CD4-positive, alpha-beta memory T cell (primary cell): ENCODE data around the gene TNIK. TPM values are rescaled to one million over a fixed set of nuclear protein-coding genes. Genes with fewer than 3 reads are reported as not detected.
A peak's percentile ranks its signal among the peaks of the same experiment; 100 is the strongest.

Experiments
- CTCF ChIA-PET: fragments of 350-600 bp; sonication (Branson Sonifier 250); formaldehyde crosslinking; loops from one replicate; lab custom pipeline; 2021; ENCODE audit warnings: inconsistent platforms; ENCODE audit not compliant: partially characterized antibody; lab: Charles Lee
- POLR2A ChIA-PET: fragments of 350-600 bp; sonication (Branson Sonifier 250); formaldehyde crosslinking; loops from one replicate; lab custom pipeline; 2021; ENCODE audit not compliant: partially characterized antibody; lab: Charles Lee
- DNase-seq, 5 donors: peaks; one replicate each; pipeline versions ENCODE4 v3.0.0 to v3.0.0-alpha.2; 2020 to 2022; ENCODE audit warnings: mixed read lengths in 1 of 5
- H3K27ac ChIP-seq: one replicate; pipeline ENCODE4 v1.7.0; 2013; ENCODE audit warnings: low read depth, low read length
- H3K27me3 ChIP-seq: 2 replicates; pipeline ENCODE4 v1.7.0; 2013; ENCODE audit warnings: mild to moderate bottlenecking, low read length, moderate library complexity; ENCODE audit not compliant: insufficient read depth
- H3K36me3 ChIP-seq: 2 replicates; pipeline ENCODE4 v1.7.0; 2013; ENCODE audit warnings: mild to moderate bottlenecking, low read length, moderate library complexity; ENCODE audit not compliant: insufficient read depth
- H3K4me1 ChIP-seq: 2 replicates; pipeline ENCODE4 v1.7.0; 2013; ENCODE audit warnings: mild to moderate bottlenecking, low read length, moderate library complexity; ENCODE audit not compliant: insufficient read depth
- H3K4me3 ChIP-seq, 2 donors: one replicate each; pipeline ENCODE4 v1.7.0; 2013; ENCODE audit warnings: low read length in 2 of 2, mild to moderate bottlenecking in 1 of 2
- H3K9me3 ChIP-seq, 2 donors: one replicate each; pipeline ENCODE4 v1.7.0; 2013; ENCODE audit warnings: low read length in 2 of 2, control low read depth in 1 of 2; ENCODE audit not compliant: control insufficient read depth in 1 of 2
- H3K27ac Mint-ChIP-seq, 7 donors: one replicate each; pipeline ENCODE4 v1.8.0; 2020 to 2021; ENCODE audit warnings: mixed read lengths in 7 of 7, mild to moderate bottlenecking in 6 of 7, inconsistent platforms in 3 of 7, moderate library complexity in 3 of 7
- H3K27me3 Mint-ChIP-seq, 2 donors: one replicate each; pipeline ENCODE4 v1.8.0; 2020 to 2021; ENCODE audit warnings: mixed read lengths in 2 of 2
- H3K36me3 Mint-ChIP-seq, 2 donors: one replicate each; pipeline ENCODE4 v1.8.0; 2020 to 2021; ENCODE audit warnings: mixed read lengths in 2 of 2, inconsistent platforms in 1 of 2, mild to moderate bottlenecking in 1 of 2
- H3K4me1 Mint-ChIP-seq, 4 donors: one replicate each; pipeline ENCODE4 v1.8.0; 2020 to 2021; ENCODE audit warnings: mixed read lengths in 4 of 4, mild to moderate bottlenecking in 1 of 4
- H3K4me3 Mint-ChIP-seq, 8 donors: one replicate each; pipeline ENCODE4 v1.8.0; 2020 to 2021; ENCODE audit warnings: mixed read lengths in 8 of 8, mild to moderate bottlenecking in 7 of 8, moderate library complexity in 6 of 8, inconsistent platforms in 3 of 8
- H3K9me3 Mint-ChIP-seq, 8 donors: one replicate each; pipeline ENCODE4 v1.8.0; 2020 to 2021; ENCODE audit warnings: mixed read lengths in 8 of 8, mild to moderate bottlenecking in 5 of 8, inconsistent platforms in 3 of 8, moderate library complexity in 1 of 8
- intact Hi-C: fragments of 100-400 bp; cut with micrococcal nuclease; formaldehyde crosslinking; loops from one replicate; pipeline ENCODE4 v1.15.1; 2023
- polyA plus RNA-seq, 2 donors: library from polyadenylated mRNA; unstranded; fragments of 300-500 nt; fragmentation: Illumina TruSeq; gene quantifications; one replicate each; pipeline ENCODE4 v1.2.3, GENCODE V29; 2021
- total RNA-seq, 2 experiments: library from RNA; stranded (reverse); gene quantifications; one replicate each; pipeline ENCODE4 v1.2.3, GENCODE V29; 2021

TNIK gene
- total and polyA plus RNA-seq, 4 experiments from 2014 or later: 14.6 to 93.5 (median 58.1) TPM

DNA sequence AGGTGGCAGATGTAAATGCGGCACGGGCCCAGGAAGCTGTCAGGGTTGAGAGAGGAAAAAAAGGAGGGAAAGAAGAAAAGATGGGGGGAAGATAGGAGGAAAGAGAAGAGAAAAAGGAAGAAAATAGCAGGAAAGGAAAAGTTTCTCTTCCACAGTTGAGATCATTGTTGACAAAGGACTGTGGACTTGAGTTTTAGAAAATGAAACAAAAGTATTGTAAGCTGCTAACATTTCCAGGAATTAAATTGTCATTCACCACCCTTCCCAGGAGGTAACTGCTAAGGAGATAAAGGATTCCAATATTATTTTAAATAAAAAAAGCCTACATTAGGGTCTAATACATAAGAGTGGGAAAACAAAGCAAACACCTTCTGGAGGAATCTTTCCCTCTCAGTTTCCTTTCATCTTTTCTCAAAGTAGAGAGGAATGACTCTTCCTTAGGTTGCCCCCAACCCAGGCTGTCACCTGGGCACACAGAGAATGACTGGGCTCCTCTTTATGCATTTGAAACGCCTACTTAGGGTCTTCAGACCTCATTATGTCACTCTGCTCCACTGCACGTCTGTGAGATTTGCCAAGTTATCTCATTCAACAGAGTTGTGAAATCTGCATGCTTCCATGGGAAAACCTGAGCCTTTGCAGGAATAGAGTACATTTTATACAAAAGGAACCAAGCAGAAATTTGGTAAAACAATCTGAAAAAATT is 194.0 kb downstream of the TNIK start:
- Histone ChIP-seq H3K4me3 (peak overlapping the region in 1 of 2 donors; percentile 2), H3K27me3 (no peaks in the 10 kb centered on the region), H3K9me3 (no peaks in the 10 kb centered on the region), H3K36me3 (no peaks in the 10 kb centered on the region), H3K4me1 (peaks cover 85% of the 10 kb centered on the region), H3K27ac (peak overlapping the region; percentile 22)
- Mint-ChIP-seq H3K36me3 (no peaks in the 10 kb centered on the region), H3K4me1 (peaks cover 68 to 91% (median 80%) of the 10 kb centered on the region in 4 donors), H3K4me3 (peak overlapping the region in 7 of 8 donors; percentile 57 to 82 (median 71)), H3K9me3 (no peaks in the 10 kb centered on the region), H3K27ac (peak overlapping the region; percentile 71 to 89 (median 80)), H3K27me3 (no peaks in the 10 kb centered on the region)
- intact Hi-C loops: loop anchor here (2.0 to 5.0 kb wide), 2 partner anchors 13 to 46 kb away; no protein-coding TSS in a partner anchor
- ChIA-PET POLR2A (interaction anchor here (0.6 to 1.9 kb wide), 2 partner anchors 10 to 23 kb away, joined by 3 to 10 read pairs; no protein-coding TSS in a partner anchor), CTCF (interaction anchor here (1.1 kb wide), 1 partner anchor 11 kb away, joined by 4 read pairs; no protein-coding TSS in a partner anchor)
- no peak for DNase-seq

DNA sequence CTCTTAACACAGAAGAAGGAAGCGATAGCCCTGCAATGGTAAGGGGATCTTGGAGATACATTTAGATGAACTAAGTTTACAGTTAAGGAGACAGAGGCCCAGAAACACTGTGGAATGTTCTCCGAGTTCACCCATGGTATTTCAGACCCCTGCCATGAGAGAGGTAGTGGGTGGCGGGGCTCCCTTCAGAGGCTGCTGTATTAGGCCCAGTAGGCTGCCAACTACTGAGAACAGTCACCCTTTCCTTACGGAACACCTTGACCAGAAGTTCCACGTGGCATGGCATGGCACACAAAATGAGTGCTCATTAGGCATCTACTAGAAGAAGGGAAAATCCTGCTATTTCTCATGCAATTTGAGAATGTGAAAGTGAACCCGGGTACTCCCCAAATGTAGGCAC is 195.4 kb downstream of the TNIK start:
- intact Hi-C loops: loop anchor here (5.0 kb wide), 1 partner anchor 48 kb away; no protein-coding TSS in a partner anchor
- POLR2A ChIA-PET: interaction anchor here (1.2 kb wide), 1 partner anchor 17 kb away, joined by 3 read pairs; no protein-coding TSS in a partner anchor
- H3K27ac Mint-ChIP-seq: peak overlapping the region in 2 of 7 donors; percentile 1 to 3

DNA sequence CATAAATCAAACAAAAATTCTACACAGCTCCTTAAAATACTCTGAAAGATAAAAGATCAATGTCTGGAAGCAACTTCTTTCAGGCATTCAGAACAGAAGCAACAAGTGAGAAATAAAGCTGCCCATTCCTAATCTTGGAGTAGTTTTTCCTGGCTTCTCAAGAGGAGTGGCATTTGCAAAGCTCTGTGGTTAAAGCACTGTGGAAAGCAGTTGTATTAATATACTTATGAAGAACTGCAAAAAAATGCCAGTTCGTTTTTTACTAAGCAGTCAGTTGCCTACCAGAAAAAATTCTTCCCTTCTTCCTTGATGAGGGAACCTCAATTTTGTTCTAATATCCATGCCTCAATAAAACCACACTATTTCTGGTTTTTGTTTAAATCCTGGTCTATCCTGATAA is 197.8 kb downstream of the TNIK start:
- Histone ChIP-seq H3K27me3 (no peaks in the 10 kb centered on the region), H3K27ac (no peak overlapping the region), H3K4me1 (peaks cover 85% of the 10 kb centered on the region), H3K4me3 (no peak overlapping the region), H3K9me3 (no peaks in the 10 kb centered on the region), H3K36me3 (no peaks in the 10 kb centered on the region)
- Mint-ChIP-seq H3K4me3 (peak overlapping the region in 4 of 8 donors; percentile 7 to 29 (median 12)), H3K9me3 (peaks cover 0 to 7% (median 0%) of the 10 kb centered on the region in 8 donors), H3K36me3 (peaks cover 0 to 2% of the 10 kb centered on the region in 2 donors), H3K4me1 (peaks cover 67 to 90% (median 78%) of the 10 kb centered on the region in 4 donors), H3K27ac (peak overlapping the region; percentile 3 to 63 (median 30)), H3K27me3 (no peaks in the 10 kb centered on the region)
- CTCF ChIA-PET: no interaction called here
- intact Hi-C loops: no loop called here
- POLR2A ChIA-PET: interaction anchor here (0.8 to 1.2 kb wide), 3 partner anchors 11 to 14 kb away, joined by 3 to 4 read pairs (median 3); no protein-coding TSS in a partner anchor
- DNase-seq: no peak

More for the DNA sequence above, 195.4 kb downstream of the TNIK start:
- H3K4me1 ChIP-seq: peaks cover 84% of the 10 kb centered on the region
- Mint-ChIP-seq H3K4me1 (peaks cover 63 to 89% (median 77%) of the 10 kb centered on the region in 4 donors), H3K9me3 (no peaks in the 10 kb centered on the region), H3K4me3 (no peak overlapping the region), H3K36me3 (peaks cover 0 to 2% of the 10 kb centered on the region in 2 donors), H3K27me3 (no peaks in the 10 kb centered on the region)
- no peaks in the 10 kb centered on the region for H3K9me3 ChIP-seq
- no peak overlapping the region for H3K27ac ChIP-seq
- no peaks in the 10 kb centered on the region for H3K36me3 ChIP-seq
- no peak for DNase-seq
- CTCF ChIA-PET: no interaction called here
- no peaks in the 10 kb centered on the region for H3K27me3 ChIP-seq
- no peak overlapping the region for H3K4me3 ChIP-seq

DNA sequence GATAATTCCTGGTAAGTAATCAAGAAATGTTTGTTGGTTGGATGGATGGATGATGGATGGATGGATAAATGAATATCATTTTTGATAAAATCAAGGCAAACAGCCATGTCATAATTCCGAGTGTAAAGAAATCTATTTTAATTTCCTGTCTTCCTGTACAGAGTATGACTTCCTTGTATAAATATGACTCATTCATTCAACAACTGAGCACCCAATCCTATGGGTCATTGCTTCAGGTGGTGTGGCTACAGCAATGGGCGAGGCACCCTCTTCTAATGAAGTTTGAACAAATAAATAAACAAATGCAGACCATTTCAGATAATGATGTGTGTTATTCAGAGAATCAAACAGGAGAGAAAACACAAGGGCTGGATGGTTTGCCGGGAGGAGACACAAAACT is 198.7 kb downstream of the TNIK start:
- Mint-ChIP-seq H3K9me3 (peaks cover 0 to 7% (median 0%) of the 10 kb centered on the region in 8 donors), H3K36me3 (peaks cover 0 to 2% of the 10 kb centered on the region in 2 donors), H3K4me1 (peaks cover 68 to 90% (median 78%) of the 10 kb centered on the region in 4 donors), H3K27me3 (no peaks in the 10 kb centered on the region), H3K27ac (peak overlapping the region in 4 of 7 donors; percentile 11 to 74 (median 48)), H3K4me3 (peak overlapping the region in 6 of 8 donors; percentile 27 to 70 (median 42))
- no peak overlapping the region for H3K4me3 ChIP-seq
- POLR2A ChIA-PET: no interaction called here
- CTCF ChIA-PET: no interaction called here
- H3K27ac ChIP-seq: no peak overlapping the region
- intact Hi-C loops: no loop called here
- H3K36me3 ChIP-seq: no peaks in the 10 kb centered on the region
- H3K9me3 ChIP-seq: no peaks in the 10 kb centered on the region
- no peaks in the 10 kb centered on the region for H3K27me3 ChIP-seq
- H3K4me1 ChIP-seq: peaks cover 85% of the 10 kb centered on the region
- no peak for DNase-seq

DNA sequence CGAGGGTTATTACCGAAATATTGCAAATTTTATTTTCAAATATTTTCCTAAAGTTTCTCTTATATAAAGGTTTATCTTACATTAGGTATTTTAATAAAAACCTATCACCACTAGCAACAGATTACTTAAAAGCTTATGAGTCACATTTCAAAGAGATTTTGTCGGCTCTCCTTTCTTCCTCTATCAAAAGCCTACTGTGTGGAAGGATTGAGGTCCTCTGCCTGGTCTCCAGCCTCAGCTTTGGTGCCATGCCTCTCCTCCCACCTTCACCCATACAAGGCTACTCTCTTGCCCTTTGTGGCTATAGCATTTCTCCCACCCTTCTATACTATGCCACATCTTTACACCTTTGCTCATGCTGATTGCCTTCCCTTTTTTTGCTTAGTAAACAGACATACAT is 199.3 kb downstream of the TNIK start:
- Histone ChIP-seq H3K4me3 (no peak overlapping the region), H3K27me3 (no peaks in the 10 kb centered on the region), H3K4me1 (peaks cover 85% of the 10 kb centered on the region), H3K36me3 (no peaks in the 10 kb centered on the region), H3K9me3 (no peaks in the 10 kb centered on the region), H3K27ac (no peak overlapping the region)
- POLR2A ChIA-PET: interaction anchor here (2.0 to 7.0 kb wide), 2 partner anchors 8 to 15 kb away, joined by 8 to 59 read pairs; no protein-coding TSS in a partner anchor
- CTCF ChIA-PET: interaction anchor here (0.9 to 3.9 kb wide), 3 partner anchors 8 to 63 kb away, joined by 3 to 17 read pairs (median 9); no protein-coding TSS in a partner anchor
- peak overlapping the region in 3 of 8 donors; percentile 53 to 70 (median 68) for H3K4me3 Mint-ChIP-seq
- H3K27me3 Mint-ChIP-seq: no peaks in the 10 kb centered on the region
- intact Hi-C loops: no loop called here
- H3K9me3 Mint-ChIP-seq: peaks cover 0 to 7% (median 0%) of the 10 kb centered on the region in 8 donors
- H3K36me3 Mint-ChIP-seq: peaks cover 0 to 2% of the 10 kb centered on the region in 2 donors
- H3K27ac Mint-ChIP-seq: peak overlapping the region in 3 of 7 donors; percentile 25 to 41 (median 32)
- DNase-seq: no peak
- H3K4me1 Mint-ChIP-seq: peaks cover 69 to 90% (median 78%) of the 10 kb centered on the region in 4 donors

DNA sequence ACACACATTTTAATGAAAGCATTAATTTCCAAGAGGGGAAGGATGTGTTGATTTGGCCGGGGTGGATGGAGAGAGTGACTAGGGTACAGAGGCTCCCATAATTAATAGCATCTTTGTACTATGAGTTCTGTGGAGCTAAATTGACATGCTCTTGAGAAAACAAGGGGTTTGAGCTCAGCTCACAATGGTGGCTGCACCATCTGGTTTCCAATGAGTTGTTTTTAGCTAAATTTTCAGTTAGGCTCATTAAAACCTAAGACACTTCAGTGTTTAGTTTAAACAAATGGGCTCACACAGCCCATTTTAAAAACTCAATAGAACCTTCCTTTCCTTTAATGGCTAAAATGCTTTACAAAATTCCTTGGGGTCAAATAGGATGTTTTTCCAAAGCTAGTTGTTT is 199.7 kb downstream of the TNIK start:
- Mint-ChIP-seq H3K4me1 (peaks cover 69 to 90% (median 78%) of the 10 kb centered on the region in 4 donors), H3K9me3 (peaks cover 0 to 7% (median 0%) of the 10 kb centered on the region in 8 donors), H3K4me3 (no peak overlapping the region), H3K36me3 (peaks cover 0 to 2% of the 10 kb centered on the region in 2 donors), H3K27ac (peak overlapping the region in 3 of 7 donors; percentile 18 to 84 (median 76)), H3K27me3 (no peaks in the 10 kb centered on the region)
- no peak for DNase-seq
- intact Hi-C loops: no loop called here
- Histone ChIP-seq H3K27ac (no peak overlapping the region), H3K27me3 (no peaks in the 10 kb centered on the region), H3K36me3 (no peaks in the 10 kb centered on the region), H3K4me1 (peaks cover 85% of the 10 kb centered on the region), H3K9me3 (no peaks in the 10 kb centered on the region), H3K4me3 (no peak overlapping the region)
- POLR2A ChIA-PET: interaction anchor here (2.0 to 7.0 kb wide), 2 partner anchors 9 to 14 kb away, joined by 8 to 59 read pairs; no protein-coding TSS in a partner anchor
- CTCF ChIA-PET: interaction anchor here (0.9 to 3.9 kb wide), 3 partner anchors 9 to 64 kb away, joined by 3 to 17 read pairs (median 9); no protein-coding TSS in a partner anchor
